HG03378 (cell line): ENCODE data around the gene VEGFB.

Experiments
- ATAC-seq: cut with Tn5 transposase; IDR thresholded peaks from one replicate; pipeline ENCODE4 v1.9.1; 2021; ENCODE audit warnings: mild to moderate bottlenecking, moderate library complexity; ENCODE audit not compliant: unreplicated experiment

The VEGFB gene

DNA sequence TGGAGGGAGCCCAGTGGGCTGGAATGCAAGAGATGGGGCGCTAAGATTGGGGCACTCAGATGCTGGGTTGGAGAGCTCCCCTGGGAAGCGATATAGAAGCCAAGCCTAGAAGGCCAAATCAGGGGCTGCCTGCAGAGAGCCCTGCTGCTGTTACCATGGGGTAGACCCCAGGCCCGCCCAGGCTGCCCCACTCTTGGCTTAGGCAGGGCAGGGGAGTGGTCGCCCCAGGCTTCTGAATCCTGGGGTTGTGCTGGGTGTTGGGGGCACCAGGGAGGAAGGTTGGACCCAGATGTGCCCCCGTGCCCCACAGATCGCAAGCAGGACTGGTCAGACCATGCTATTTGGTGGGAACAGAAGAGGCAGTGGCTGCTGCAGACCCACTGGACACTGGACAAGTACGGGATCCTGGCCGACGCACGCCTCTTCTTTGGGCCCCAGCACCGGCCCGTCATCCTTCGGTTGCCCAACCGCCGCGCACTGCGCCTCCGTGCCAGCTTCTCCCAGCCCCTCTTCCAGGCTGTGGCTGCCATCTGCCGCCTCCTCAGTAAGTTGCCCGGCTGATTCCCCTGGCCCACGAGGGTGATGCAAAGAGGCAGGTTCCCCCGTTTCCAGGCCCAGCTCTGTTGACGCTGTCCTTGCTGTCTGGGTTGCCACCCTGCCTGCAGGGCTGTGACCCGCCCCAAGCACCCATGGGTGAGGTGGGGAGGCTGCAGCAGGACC is 23.9 kb upstream of the VEGFB start:
- no peak for ATAC-seq

- no peak for ATAC-seq
Observed at GRCh38 chr11:64211181-64211872, 23.1 kb upstream of the VEGFB start.

GRCh38 chr11:64216879-64217278 is 17.5 kb upstream of the VEGFB start:
- ATAC-seq: no peak

GRCh38 chr11:64218628-64219353 is 15.6 kb upstream of the VEGFB start:
- no peak for ATAC-seq

DNA sequence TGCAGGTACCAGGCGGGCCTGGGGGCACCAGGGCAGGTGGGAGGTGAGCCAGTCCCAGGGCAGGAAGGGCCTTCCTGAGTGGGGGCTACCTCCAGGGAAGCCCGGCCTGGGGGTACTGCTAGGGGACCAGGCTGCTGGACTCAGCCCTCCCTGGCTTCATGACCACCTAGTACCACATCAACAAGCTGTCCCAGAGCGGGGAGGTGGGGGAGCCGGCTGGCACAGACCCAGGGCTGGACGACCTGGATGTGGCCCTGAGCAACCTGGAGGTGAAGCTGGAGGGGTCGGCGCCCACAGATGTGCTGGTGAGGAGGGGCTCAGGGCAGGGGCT is 15.1 kb upstream of the VEGFB start:
- no peak for ATAC-seq

- ATAC-seq: no peak
Observed at GRCh38 chr11:64219755-64220154, 14.6 kb upstream of the VEGFB start.

- no peak for ATAC-seq
Observed at GRCh38 chr11:64220271-64220670, 14.1 kb upstream of the VEGFB start.

DNA sequence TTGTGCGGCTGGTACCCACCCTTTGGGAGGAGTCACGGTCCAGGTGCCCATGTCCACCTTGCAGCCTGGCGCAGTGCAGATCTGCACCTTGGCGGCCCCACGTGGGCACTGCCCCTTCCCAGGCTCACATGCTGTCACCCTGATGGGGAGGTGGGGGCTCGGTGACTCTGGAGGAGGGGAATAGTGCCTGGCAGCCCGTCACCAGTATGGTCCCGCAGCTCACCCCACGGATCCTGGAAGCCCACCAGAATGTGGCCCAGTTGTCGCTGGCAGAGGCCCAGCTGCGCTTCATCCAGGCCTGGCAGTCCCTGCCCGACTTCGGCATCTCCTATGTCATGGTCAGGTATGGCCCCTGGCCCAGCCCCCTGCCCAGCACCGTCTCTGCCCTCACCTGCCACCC is 13.6 kb upstream of the VEGFB start:
- no peak for ATAC-seq

- ATAC-seq: no peak
Observed at GRCh38 chr11:64222651-64223000, 11.8 kb upstream of the VEGFB start.

DNA sequence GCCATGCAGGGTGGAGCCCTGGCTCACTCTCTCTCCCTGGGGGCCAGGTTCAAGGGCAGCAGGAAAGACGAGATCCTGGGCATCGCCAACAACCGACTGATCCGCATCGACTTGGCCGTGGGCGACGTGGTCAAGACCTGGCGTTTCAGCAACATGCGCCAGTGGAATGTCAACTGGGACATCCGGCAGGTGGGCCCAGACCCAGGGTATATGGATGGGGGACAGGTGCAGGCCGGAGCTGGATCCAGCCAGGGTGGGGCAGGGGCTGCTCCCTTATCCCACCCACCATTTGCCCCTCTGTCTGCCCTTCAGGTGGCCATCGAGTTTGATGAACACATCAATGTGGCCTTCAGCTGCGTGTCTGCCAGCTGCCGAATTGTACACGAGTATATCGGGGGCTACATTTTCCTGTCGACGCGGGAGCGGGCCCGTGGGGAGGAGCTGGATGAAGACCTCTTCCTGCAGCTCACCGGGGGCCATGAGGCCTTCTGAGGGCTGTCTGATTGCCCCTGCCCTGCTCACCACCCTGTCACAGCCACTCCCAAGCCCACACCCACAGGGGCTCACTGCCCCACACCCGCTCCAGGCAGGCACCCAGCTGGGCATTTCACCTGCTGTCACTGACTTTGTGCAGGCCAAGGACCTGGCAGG is 11.3 kb upstream of the VEGFB start:
- no peak for ATAC-seq

DNA sequence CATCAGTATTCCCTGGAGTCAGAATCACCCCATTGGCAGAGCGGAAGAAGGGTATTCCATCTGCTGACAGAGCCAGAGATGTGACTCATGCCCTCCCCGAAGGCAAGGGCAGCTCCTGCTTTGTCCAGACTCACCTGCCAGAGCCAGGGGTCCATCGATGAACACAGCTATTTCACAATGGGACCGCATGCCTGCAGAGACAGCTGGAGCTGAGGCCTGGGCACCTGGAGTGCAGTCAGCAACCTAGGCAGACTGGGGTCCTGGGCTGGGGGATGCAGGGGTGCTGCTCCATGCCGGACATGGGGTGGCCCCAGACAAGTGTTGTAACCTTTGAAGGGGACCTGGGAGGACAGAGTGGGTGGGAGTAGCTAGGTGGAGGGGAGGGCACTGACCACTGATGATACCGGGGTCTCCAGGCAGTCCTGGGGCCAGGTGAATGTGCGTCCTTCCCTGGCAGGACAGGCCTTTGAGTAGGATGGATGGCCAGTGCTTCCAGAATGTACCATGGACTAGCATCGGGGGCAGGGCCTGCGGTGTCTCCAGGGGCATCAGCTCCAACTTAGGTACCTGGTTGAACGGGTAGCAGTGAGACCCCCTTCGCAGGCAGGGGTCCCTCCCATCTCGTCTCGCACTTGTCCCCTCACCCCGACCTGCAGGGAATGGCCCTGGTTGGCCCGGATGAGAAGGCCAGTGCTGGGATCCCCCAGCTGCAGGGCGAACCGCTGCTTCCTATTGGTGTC is 10.1 kb upstream of the VEGFB start:
- ATAC-seq: no peak

GRCh38 chr11:64224891-64225607 is 9.3 kb upstream of the VEGFB start:
- no peak for ATAC-seq

DNA sequence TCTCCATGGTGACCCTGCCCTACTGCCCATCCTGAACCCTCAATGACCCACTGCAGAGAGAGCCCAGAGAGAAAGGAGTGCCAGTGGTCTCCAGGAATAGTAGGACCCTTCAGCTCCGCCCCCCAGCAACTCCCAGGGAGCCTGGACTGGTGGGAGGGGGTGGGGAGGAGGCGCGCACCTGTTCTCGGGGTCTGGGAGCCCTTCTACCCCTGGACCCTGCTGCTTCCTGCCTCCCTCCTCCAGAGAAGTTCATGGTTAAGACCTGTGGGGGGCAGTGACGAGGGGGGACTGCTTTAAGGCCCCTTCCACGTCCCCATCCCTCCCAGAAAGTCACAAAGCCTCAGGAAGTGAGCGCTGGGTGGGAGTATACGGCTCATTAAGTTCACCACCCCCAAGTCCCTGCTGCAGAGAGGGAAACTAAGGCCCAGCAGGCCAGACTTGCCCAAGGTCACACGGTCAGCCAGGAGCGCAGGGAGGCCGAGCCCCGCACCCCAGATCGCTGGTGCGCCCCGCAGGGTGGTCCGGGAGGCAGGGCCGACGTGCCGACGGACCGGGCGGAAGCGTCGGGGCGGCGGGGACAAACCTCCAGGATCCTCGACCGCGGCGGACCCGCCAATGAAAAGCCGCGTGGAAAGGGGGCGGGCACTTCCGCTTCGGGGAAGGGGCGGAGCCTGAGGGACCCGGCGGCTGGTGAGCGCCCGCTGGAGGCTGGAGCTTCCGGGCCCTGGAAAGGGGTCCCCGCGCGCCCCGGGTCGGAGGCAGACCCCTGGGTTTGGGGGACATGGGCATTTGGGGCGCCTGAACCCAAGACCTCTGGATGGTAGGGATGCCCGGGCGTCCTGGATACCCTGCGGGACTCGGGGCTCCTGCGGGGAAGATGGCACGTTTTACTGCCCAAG is 8.5 kb upstream of the VEGFB start, which contains the start of the genes NUDT22 and TRPT1:
TSS of gene NUDT22 (plus strand) at position 667 of the 899 bp plus-strand sequence. CDS start 379 bp downstream, outside the sequence.
TSS of gene TRPT1 (minus strand) at position 579 of the 899 bp plus-strand sequence. CDS start at position 253, 326 bp downstream.
- no peak for ATAC-seq

- no peak for ATAC-seq
Observed at GRCh38 chr11:64226507-64227051, 7.8 kb upstream of the VEGFB start.

- no peak for ATAC-seq
Observed at GRCh38 chr11:64227405-64227956, 6.9 kb upstream of the VEGFB start.

DNA sequence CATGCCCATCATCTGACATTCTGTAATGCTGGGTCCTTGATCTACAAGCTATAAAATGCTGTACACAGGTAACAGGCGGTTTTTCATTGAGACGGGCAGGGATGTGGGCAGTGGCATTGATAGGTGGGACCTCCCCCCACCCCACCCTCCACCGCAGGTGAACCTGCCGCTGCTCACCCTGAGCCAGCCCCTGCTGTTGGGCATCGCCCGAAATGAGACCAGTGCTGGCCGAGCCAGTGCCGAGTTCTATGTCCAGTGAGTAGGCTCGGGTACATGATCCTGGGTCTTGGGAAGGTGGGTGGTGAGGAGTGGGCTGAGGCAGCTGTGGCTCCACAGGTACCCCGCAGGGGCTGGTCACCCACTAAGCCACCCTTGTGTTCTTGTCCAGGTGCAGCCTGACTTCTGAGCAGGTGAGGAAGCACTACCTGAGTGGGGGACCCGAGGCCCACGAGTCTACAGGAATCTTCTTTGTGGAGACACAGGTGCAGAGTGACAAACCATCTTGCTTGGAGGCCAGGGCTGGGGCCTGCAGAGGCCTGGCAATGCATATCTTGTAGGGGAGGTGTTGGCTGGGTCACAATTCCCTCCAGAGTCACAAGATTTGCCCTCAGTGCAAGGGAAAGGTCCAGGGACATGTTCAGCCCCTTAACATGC is 5.2 kb upstream of the VEGFB start:
- no peak for ATAC-seq

- ATAC-seq: no peak
Observed at GRCh38 chr11:64229744-64230170, 4.6 kb upstream of the VEGFB start.
